OCI-LY1 (cell line): ENCODE results near the gene PPP1R1C.

Experiments used
- H2AFZ ChIP-seq: fragments of 200-600 bp; sonication (generic), shearing (Covaris generic); 2 replicates; pipeline ENCODE4 v1.6.0; 2014; ENCODE audit warnings: antibody characterized with exemption, mild to moderate bottlenecking, low read length
- H3F3A ChIP-seq: fragments of 200-600 bp; sonication (generic), shearing (Covaris generic); 2 replicates; pipeline ENCODE4 v1.6.0; 2014; ENCODE audit warnings: mild to moderate bottlenecking, antibody characterized with exemption, low read length, moderate library complexity; ENCODE audit not compliant: insufficient read depth
- H3K27ac ChIP-seq: fragments of 200-600 bp; sonication (generic); 2 replicates; pipeline ENCODE4 v1.5.1; 2014; ENCODE audit warnings: low read length, mixed run types, mild to moderate bottlenecking, low read depth; ENCODE audit not compliant: poor library complexity, severe bottlenecking
- H3K27me3 ChIP-seq: fragments of 200-600 bp; sonication (generic); 2 replicates; pipeline ENCODE4 v1.6.0; 2014; ENCODE audit warnings: antibody characterized with exemption, mild to moderate bottlenecking, low read length, moderate library complexity; ENCODE audit not compliant: insufficient read depth
- H3K36me3 ChIP-seq: fragments of 200-600 bp; sonication (generic); 2 replicates; pipeline ENCODE4 v1.6.1; 2014; ENCODE audit warnings: mild to moderate bottlenecking, antibody characterized with exemption, low read length, moderate library complexity, mixed read lengths; ENCODE audit not compliant: insufficient read depth
- H3K4me1 ChIP-seq: fragments of 200-600 bp; sonication (generic); 2 replicates; pipeline ENCODE4 v1.5.1; 2014; ENCODE audit warnings: mild to moderate bottlenecking, low read length, moderate library complexity; ENCODE audit not compliant: insufficient read depth, severe bottlenecking
- H3K4me2 ChIP-seq: fragments of 200-600 bp; sonication (generic), shearing (Covaris generic); 2 replicates; pipeline ENCODE4 v1.6.1; 2014; ENCODE audit warnings: low read length
- H3K4me3 ChIP-seq: fragments of 200-600 bp; sonication (generic); 2 replicates; pipeline ENCODE4 v1.5.1; 2014; ENCODE audit warnings: low read length, low read depth, mild to moderate bottlenecking, mixed read lengths; ENCODE audit not compliant: poor library complexity, severe bottlenecking
- H3K79me2 ChIP-seq: fragments of 200-600 bp; shearing (Covaris generic); 2 replicates; pipeline ENCODE4 v1.6.1; 2016; ENCODE audit warnings: mixed run types, low read length, mixed read lengths; ENCODE audit not compliant: insufficient read depth
- H3K9ac ChIP-seq: fragments of 200-600 bp; sonication (generic), shearing (Covaris generic); 2 replicates; pipeline ENCODE4 v1.6.1; 2014; ENCODE audit warnings: mild to moderate bottlenecking, low read length, mixed read lengths
- H3K9me2 ChIP-seq: fragments of 200-600 bp; sonication (generic), shearing (Covaris generic); 2 replicates; pipeline ENCODE4 v1.6.1; 2014; ENCODE audit warnings: low read depth, mild to moderate bottlenecking, low read length, mixed read lengths
- H3K9me3 ChIP-seq: fragments of 200-600 bp; shearing (Covaris generic); 2 replicates; pipeline ENCODE4 v1.6.1; 2014; ENCODE audit warnings: low read length, mixed read lengths
- H4K20me1 ChIP-seq: fragments of 200-600 bp; sonication (generic), shearing (Covaris generic); 2 replicates; pipeline ENCODE4 v1.6.0; 2016; ENCODE audit warnings: mild to moderate bottlenecking, low read length; ENCODE audit not compliant: insufficient read depth
- EZH2 ChIP-seq: fragments of 200-600 bp; sonication (generic), shearing (Covaris generic); IDR thresholded peaks from 2 replicates; pipeline ENCODE4 v1.8.0; 2017; ENCODE audit warnings: borderline replicate concordance, mixed run types, mild to moderate bottlenecking, antibody characterized with exemption, low read length, moderate library complexity, mixed read lengths
- TF ChIP-seq, protein P1 (sequence below): fragments of 200-600 bp; sonication (generic), shearing (Covaris generic); IDR thresholded peaks from 2 replicates; pipeline ENCODE4 v1.5.1; 2017; ENCODE audit warnings: mild to moderate bottlenecking, antibody characterized with exemption, low read length, moderate library complexity, mixed read lengths

Gene PPP1R1C

DNA sequence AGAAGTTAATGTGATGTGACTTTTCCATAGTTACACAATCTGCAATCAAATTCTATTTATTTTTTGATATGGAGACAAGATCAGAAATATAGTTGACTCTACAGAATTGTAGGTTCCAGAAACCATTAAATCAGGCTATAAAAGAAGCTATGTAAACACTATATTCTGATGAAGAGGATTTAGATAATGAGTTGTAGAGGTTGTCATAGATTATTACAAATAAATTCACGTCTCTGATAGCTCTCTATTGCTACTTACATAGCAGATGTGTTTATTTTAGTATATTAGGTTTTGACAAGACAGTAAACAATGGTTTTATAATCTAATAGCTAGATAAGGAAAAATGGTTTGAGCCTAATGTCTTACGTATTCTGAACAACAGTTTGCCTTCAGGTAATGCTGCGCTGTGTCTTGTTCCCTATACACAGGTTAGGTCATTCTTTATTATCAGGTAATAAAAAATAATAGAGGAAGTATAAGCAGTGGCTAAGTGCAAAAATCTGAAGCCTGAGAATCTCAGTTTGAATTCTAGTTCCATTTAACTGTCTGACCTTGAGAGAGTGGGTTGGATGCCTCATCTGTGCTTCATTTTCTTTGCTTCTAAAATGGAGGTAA lies 93.4 kb downstream of the PPP1R1C start:
- Histone ChIP-seq H3K4me1 (peaks cover 6% of the 10 kb centered on the region), H3K9me3 (no peaks in the 10 kb centered on the region), H3K27ac (no peak overlapping the region), H3K36me3 (no peaks in the 10 kb centered on the region), H3K27me3 (no peaks in the 10 kb centered on the region), H3K9ac (no peak overlapping the region), H2AFZ (no peak overlapping the region), H3F3A (no peaks in the 10 kb centered on the region), H3K9me2 (no peaks in the 10 kb centered on the region), H3K4me3 (no peak overlapping the region), H3K79me2 (no peaks in the 10 kb centered on the region), H4K20me1 (no peaks in the 10 kb centered on the region), H3K4me2 (no peak overlapping the region)
- TF ChIP-seq, protein P1, sequence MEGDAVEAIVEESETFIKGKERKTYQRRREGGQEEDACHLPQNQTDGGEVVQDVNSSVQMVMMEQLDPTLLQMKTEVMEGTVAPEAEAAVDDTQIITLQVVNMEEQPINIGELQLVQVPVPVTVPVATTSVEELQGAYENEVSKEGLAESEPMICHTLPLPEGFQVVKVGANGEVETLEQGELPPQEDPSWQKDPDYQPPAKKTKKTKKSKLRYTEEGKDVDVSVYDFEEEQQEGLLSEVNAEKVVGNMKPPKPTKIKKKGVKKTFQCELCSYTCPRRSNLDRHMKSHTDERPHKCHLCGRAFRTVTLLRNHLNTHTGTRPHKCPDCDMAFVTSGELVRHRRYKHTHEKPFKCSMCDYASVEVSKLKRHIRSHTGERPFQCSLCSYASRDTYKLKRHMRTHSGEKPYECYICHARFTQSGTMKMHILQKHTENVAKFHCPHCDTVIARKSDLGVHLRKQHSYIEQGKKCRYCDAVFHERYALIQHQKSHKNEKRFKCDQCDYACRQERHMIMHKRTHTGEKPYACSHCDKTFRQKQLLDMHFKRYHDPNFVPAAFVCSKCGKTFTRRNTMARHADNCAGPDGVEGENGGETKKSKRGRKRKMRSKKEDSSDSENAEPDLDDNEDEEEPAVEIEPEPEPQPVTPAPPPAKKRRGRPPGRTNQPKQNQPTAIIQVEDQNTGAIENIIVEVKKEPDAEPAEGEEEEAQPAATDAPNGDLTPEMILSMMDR = no peak
- TF ChIP-seq EZH2 = no peak

GRCh38 chr2:182080493-182080892 lies 94.8 kb downstream of the PPP1R1C start:
- Histone ChIP-seq H3K4me1 (peaks cover 6% of the 10 kb centered on the region), H3K9me3 (peaks cover 3% of the 10 kb centered on the region; the same call in 1 of the 2 replicates), H3K9me2 (no peaks in the 10 kb centered on the region), H3K4me2 (no peak overlapping the region), H3F3A (no peaks in the 10 kb centered on the region), H3K9ac (no peak overlapping the region), H3K36me3 (no peaks in the 10 kb centered on the region), H3K4me3 (no peak overlapping the region), H3K27me3 (no peaks in the 10 kb centered on the region), H3K79me2 (no peaks in the 10 kb centered on the region), H4K20me1 (no peaks in the 10 kb centered on the region), H3K27ac (no peak overlapping the region), H2AFZ (no peak overlapping the region)
- TF ChIP-seq, protein P1 = no peak
- TF ChIP-seq EZH2 = no peak

DNA sequence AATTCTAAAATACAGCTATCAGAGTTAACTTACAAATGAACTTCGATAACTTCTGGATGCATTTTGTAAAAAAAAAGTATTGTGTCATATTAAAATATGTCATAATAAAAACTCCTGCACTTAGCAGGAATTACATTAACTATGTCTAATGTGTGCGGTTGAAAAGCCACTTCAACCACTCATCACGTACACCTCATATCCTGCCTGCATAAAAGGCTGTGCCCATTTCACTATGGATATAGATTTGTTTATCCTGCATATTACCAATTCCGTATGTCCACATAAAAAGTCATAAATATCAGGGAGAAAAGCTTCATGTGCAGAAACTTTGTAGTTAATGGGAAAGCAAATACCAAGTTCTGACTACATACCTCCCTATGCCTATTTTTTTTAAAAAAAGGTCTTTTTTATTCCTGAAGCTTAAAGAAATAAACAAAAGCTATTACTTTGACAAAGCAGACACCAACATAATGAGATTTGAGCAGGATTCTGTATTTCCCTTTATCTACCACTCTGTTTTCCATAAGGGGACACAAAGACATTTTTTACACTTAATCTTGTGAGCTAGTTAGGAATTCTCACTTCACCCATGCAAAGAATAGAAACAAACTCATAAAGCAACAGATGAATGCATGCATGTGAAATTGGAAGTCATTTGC lies 96.1 kb downstream of the PPP1R1C start:
- no peak overlapping the region for H3K27ac ChIP-seq
- H2AFZ ChIP-seq = no peak overlapping the region
- H3K4me2 ChIP-seq = no peak overlapping the region
- no peaks in the 10 kb centered on the region for H3F3A ChIP-seq
- no peaks in the 10 kb centered on the region for H3K36me3 ChIP-seq
- no peaks in the 10 kb centered on the region for H3K79me2 ChIP-seq
- no peaks in the 10 kb centered on the region for H4K20me1 ChIP-seq
- H3K9me2 ChIP-seq = no peaks in the 10 kb centered on the region
- TF ChIP-seq, protein P1 = no peak
- TF ChIP-seq EZH2 = no peak
- H3K9ac ChIP-seq = no peak overlapping the region
- H3K27me3 ChIP-seq = no peaks in the 10 kb centered on the region
- H3K4me1 ChIP-seq = peaks cover 6% of the 10 kb centered on the region
- peaks cover 3% of the 10 kb centered on the region; the same call in 1 of the 2 replicates for H3K9me3 ChIP-seq
- no peak overlapping the region for H3K4me3 ChIP-seq
